B cell (primary cell): ENCODE results near the gene PTF1A. TPM values are rescaled to one million over a fixed set of nuclear protein-coding genes. Genes with fewer than 3 reads are reported as not detected.

Experiments
- ATAC-seq: fragments of 200-7000 bp; cut with Tn5 transposase; one replicate; pipeline ENCODE4 v1.10.0; 2021; ENCODE audit warnings: low read depth, mild to moderate bottlenecking, moderate number of reproducible peaks, moderate library complexity
- CTCF ChIA-PET: fragments of 350-600 bp; sonication (Branson Sonifier 250); formaldehyde crosslinking; loops from one replicate; lab custom pipeline; 2021; ENCODE audit warnings: antibody characterized with exemption, inconsistent platforms; lab: Charles Lee
- POLR2A ChIA-PET: fragments of 350-600 bp; sonication (Branson Sonifier 250); formaldehyde crosslinking; loops from one replicate; lab custom pipeline; 2021; ENCODE audit warnings: antibody characterized with exemption; lab: Charles Lee
- DNase-seq: peaks from one replicate; pipeline ENCODE4 v3.0.0; 2013
- H2AFZ ChIP-seq: 2 replicates; pipeline ENCODE4 v1.6.1; 2012; ENCODE audit warnings: mild to moderate bottlenecking, low read depth, low read length; ENCODE audit not compliant: insufficient read depth, poor library complexity, severe bottlenecking
- H3K27ac ChIP-seq, 2 donors: 1 replicate in 1 of 2; 2 replicates in 1 of 2; pipeline ENCODE4 v1.5.1; 2012 to 2013; ENCODE audit warnings: low read length in 2 of 2, mild to moderate bottlenecking in 2 of 2, moderate library complexity in 1 of 2
- H3K27me3 ChIP-seq, 4 experiments: fragments of 200-600 bp in 1 of 4; sonication (generic) in 1 of 4; replicated peaks in 1 of 4; 1 replicate in 2 of 4; 2 replicates in 2 of 4; pipeline versions ENCODE4 v1.6.1 to v1.7.0; 2013 to 2016; ENCODE audit warnings: low read length in 3 of 4, mild to moderate bottlenecking in 2 of 4, mixed read lengths in 1 of 4, moderate library complexity in 1 of 4; ENCODE audit not compliant: insufficient read depth in 4 of 4, control insufficient read depth in 3 of 4; ENCODE audit errors: control extremely low read depth in 1 of 4
- H3K36me3 ChIP-seq, 2 experiments: replicated peaks in 1 of 2; 1 replicate in 1 of 2; 2 replicates in 1 of 2; pipeline versions ENCODE4 v1.6.1 to v1.7.1; 2013; ENCODE audit warnings: low read length in 1 of 2; ENCODE audit not compliant: insufficient read depth in 2 of 2, control insufficient read depth in 1 of 2; ENCODE audit errors: control extremely low read depth in 1 of 2, extremely low read depth in 1 of 2
- H3K4me1 ChIP-seq, 2 donors: fragments of 200-600 bp in 1 of 2; sonication (generic) in 1 of 2; 1 replicate in 1 of 2; 2 replicates in 1 of 2; pipeline versions ENCODE4 v1.5.1 to v1.6.1; 2013 to 2017; ENCODE audit warnings: low read length in 2 of 2; ENCODE audit not compliant: control insufficient read depth in 2 of 2, insufficient read depth in 2 of 2
- H3K4me2 ChIP-seq: replicated peaks from 2 replicates; pipeline ENCODE3; 2012; ENCODE audit warnings: mild to moderate bottlenecking, low read depth, low read length; ENCODE audit not compliant: poor library complexity, severe bottlenecking
- H3K4me3 ChIP-seq, 5 experiments: fragments of 200-600 bp in 1 of 5; sonication (generic) in 1 of 5; 1 replicate in 3 of 5; 2 replicates in 2 of 5; pipeline versions ENCODE4 v1.5.1 to v1.7.0; 2011 to 2016; ENCODE audit warnings: low read length in 4 of 5, mild to moderate bottlenecking in 4 of 5, low read depth in 2 of 5, control low read depth in 1 of 5, moderate library complexity in 1 of 5; ENCODE audit not compliant: insufficient read depth in 1 of 5; ENCODE audit errors: control extremely low read depth in 1 of 5, extremely low read depth in 1 of 5
- H3K79me2 ChIP-seq: fragments of 200-600 bp; sonication (generic); one replicate; pipeline ENCODE4 v1.6.0; 2016; ENCODE audit warnings: low read length; ENCODE audit not compliant: control insufficient read depth, insufficient read depth
- H3K9ac ChIP-seq: fragments of 200-600 bp; sonication (generic); 2 replicates; pipeline ENCODE4 v1.6.1; 2017; ENCODE audit warnings: mild to moderate bottlenecking, low read length, moderate library complexity
- H3K9me3 ChIP-seq, 3 donors: one replicate each; pipeline versions ENCODE4 v1.6.1 to v1.7.1; 2013; ENCODE audit warnings: low read length in 2 of 3; ENCODE audit not compliant: control insufficient read depth in 2 of 3, insufficient read depth in 1 of 3; ENCODE audit errors: control extremely low read depth in 1 of 3
- H4K20me1 ChIP-seq: 2 replicates; pipeline ENCODE4 v1.6.0; 2012; ENCODE audit warnings: mild to moderate bottlenecking, low read length; ENCODE audit not compliant: insufficient read depth, control insufficient read depth, poor library complexity, severe bottlenecking
- H3K27ac Mint-ChIP-seq: one replicate; pipeline ENCODE4 v1.8.0; 2021; ENCODE audit warnings: mixed read lengths
- H3K27me3 Mint-ChIP-seq: one replicate; pipeline ENCODE4 v1.8.0; 2021; ENCODE audit warnings: mixed read lengths
- H3K4me1 Mint-ChIP-seq: one replicate; pipeline ENCODE4 v1.8.0; 2021; ENCODE audit warnings: mixed read lengths
- H3K4me3 Mint-ChIP-seq: one replicate; pipeline ENCODE4 v1.8.0; 2021; ENCODE audit warnings: mixed read lengths
- H3K9me3 Mint-ChIP-seq: one replicate; pipeline ENCODE4 v1.8.0; 2022; ENCODE audit warnings: mixed read lengths; ENCODE audit not compliant: insufficient read depth
- CTCF ChIP-seq: fragments of 200-600 bp; IDR thresholded peaks from one replicate; pipeline ENCODE4 v1.8.0; 2022; ENCODE audit warnings: antibody characterized with exemption, mild to moderate bottlenecking
- EZH2 ChIP-seq: IDR thresholded peaks from 2 replicates; pipeline ENCODE4 v1.6.1; 2012; ENCODE audit warnings: borderline replicate concordance, low read depth, mild to moderate bottlenecking, moderate library complexity, low read length; ENCODE audit not compliant: insufficient read depth, poor library complexity, severe bottlenecking
- WGBS: methylation state at CpG from one replicate; pipeline ENCODE4 v1.1.5; 2013; ENCODE audit warnings: missing lambda C conversion rate; ENCODE audit not compliant: insufficient coverage; 5-methylcytosine and 5-hydroxymethylcytosine counted together
- intact Hi-C: fragments of 100-400 bp; cut with micrococcal nuclease; formaldehyde crosslinking; loops from one replicate; pipeline ENCODE4 v1.10.0; 2022
- polyA plus RNA-seq: library from polyadenylated mRNA; depleted of rRNA; stranded (reverse); fragments of >200 nt; gene quantifications from 2 replicates; pipeline ENCODE4 v1.2.3, GENCODE V29; 2012
- total RNA-seq, 2 donors: library from RNA; stranded (reverse); fragments of 120-200 nt in 1 of 2; gene quantifications; 1 replicate in 1 of 2; 2 replicates in 1 of 2; pipeline versions ENCODE4 v1.2.3 to v1.2.4, GENCODE V29; 2013 to 2022

Gene PTF1A
- total and polyA plus RNA-seq, 2 donors (not counting 1 experiment from before 2014, with no cell fraction given): not detected

GRCh38 chr10:23205972-23206642 is 14.0 kb downstream of the PTF1A start:
- H3K27me3 Mint-ChIP-seq: peaks cover 62% of the 10 kb centered on the region

More at GRCh38 chr10:23205972-23206642, 14.0 kb downstream of the PTF1A start:
- no peak for TF ChIP-seq EZH2
- no peak for TF ChIP-seq CTCF
- WGBS: 78% methylated on average over 2 of the region's 3 CpGs
- H3K4me1 ChIP-seq: no peaks in the 10 kb centered on the region
- ChIA-PET CTCF (interaction anchor here (0.7 kb wide), 1 partner anchor 932 kb away, joined by 4 read pairs; no protein-coding TSS in a partner anchor), POLR2A (no interaction called here)
- no peak for ATAC-seq
- H3K27me3 ChIP-seq: peaks cover 0 to 15% (median 11%) of the 10 kb centered on the region in 4 experiments
- no peaks in the 10 kb centered on the region for H3K79me2 ChIP-seq
- H4K20me1 ChIP-seq: no peaks in the 10 kb centered on the region
- H3K36me3 ChIP-seq: no peaks in the 10 kb centered on the region
- no peak for DNase-seq
- no peak overlapping the region for H3K27ac ChIP-seq
- H3K4me2 ChIP-seq: no peak overlapping the region
- no peaks in the 10 kb centered on the region for H3K4me1 Mint-ChIP-seq
- no peak overlapping the region for H3K9ac ChIP-seq
- no peak overlapping the region for H2AFZ ChIP-seq
- intact Hi-C loops: no loop called here
- no peak overlapping the region for H3K27ac Mint-ChIP-seq
- no peak overlapping the region for H3K4me3 Mint-ChIP-seq
- no peaks in the 10 kb centered on the region for H3K9me3 Mint-ChIP-seq
- H3K4me3 ChIP-seq: no peak overlapping the region
- H3K9me3 ChIP-seq: peaks cover 0 to 3% (median 0%) of the 10 kb centered on the region in 3 donors
